SK-N-SH (cell line): ENCODE results near the gene SLC22A15.

ENCODE experiments used
- CHD2 ChIP-seq: fragments of 150-350 bp; IDR thresholded peaks from 2 replicates; pipeline ENCODE4 v1.6.1; 2018; ENCODE audit warnings: low read length; ENCODE audit not compliant: partially characterized antibody
- CTCF ChIP-seq: fragments of 200-600 bp; sonication (generic); IDR thresholded peaks from 2 replicates; pipeline ENCODE4 v1.6.1; 2017; ENCODE audit warnings: antibody characterized with exemption, mild to moderate bottlenecking, moderate library complexity
- ELF1 ChIP-seq: IDR thresholded peaks from 2 replicates; pipeline ENCODE4 v1.4.0; 2012
- EZH2phosphoT487 ChIP-seq: fragments of 200-600 bp; sonication (generic); IDR thresholded peaks from 2 replicates; pipeline ENCODE4 v1.6.1; 2017; ENCODE audit warnings: low read depth, mixed run types, mild to moderate bottlenecking, antibody characterized with exemption, moderate library complexity, borderline replicate concordance
- MAX ChIP-seq: IDR thresholded peaks from 2 replicates; pipeline ENCODE4 v1.4.0; 2012; ENCODE audit warnings: low read depth
- NFIC ChIP-seq: IDR thresholded peaks from 2 replicates; pipeline ENCODE4 v1.4.0; 2012; ENCODE audit warnings: borderline replicate concordance
- PBX3 ChIP-seq: IDR thresholded peaks from 2 replicates; pipeline ENCODE4; 2012
- POLR2AphosphoS5 ChIP-seq: IDR thresholded peaks from 2 replicates; pipeline ENCODE4 v1.6.1; 2012; ENCODE audit warnings: low read depth, low read length
- RAD21 ChIP-seq: IDR thresholded peaks from 2 replicates; pipeline ENCODE4 v1.6.1; 2012; ENCODE audit warnings: mild to moderate bottlenecking, low read length
- RFX5 ChIP-seq: IDR thresholded peaks from 2 replicates; pipeline ENCODE4 v1.6.1; 2012; ENCODE audit warnings: mild to moderate bottlenecking, improper control_type of control experiment, low read length
- SIN3A ChIP-seq: IDR thresholded peaks from 2 replicates; pipeline ENCODE4 v1.6.1; 2012; ENCODE audit warnings: low read depth, mild to moderate bottlenecking, low read length, moderate library complexity, borderline replicate concordance
- TEAD4 ChIP-seq: IDR thresholded peaks from 2 replicates; pipeline ENCODE4 v1.4.0; 2012; ENCODE audit warnings: mild to moderate bottlenecking, borderline replicate concordance; ENCODE audit not compliant: insufficient read depth
- USF1 ChIP-seq: IDR thresholded peaks from 2 replicates; pipeline ENCODE4 v1.4.0; 2012; ENCODE audit warnings: low read depth, borderline replicate concordance

- TF ChIP-seq POLR2AphosphoS5 (no peak), CTCF (no peak), RAD21 (no peak), EZH2phosphoT487 (no peak), RFX5 (no peak), SIN3A (no peak), PBX3 (no peak), CHD2 (no peak), NFIC (no peak), USF1 (no peak), MAX (no peak), ELF1 (no peak), TEAD4 (no peak)
Measured at GRCh38 chr1:116033322-116033721, 57.0 kb downstream of the SLC22A15 start.
